Measurements from ENCODE around the gene CNGB1.

CNGB1 gene

GRCh38 chr16:57892447-57893096 is 78.4 kb downstream of the CNGB1 start:
- H3K9ac ChIP-seq (ENCODE audit: low read length) = no peak overlapping the region
- no peaks in the 10 kb centered on the region for H3K36me3 ChIP-seq (ENCODE audit: control insufficient read depth, insufficient read depth, low read length)
- no peaks in the 10 kb centered on the region for H3K9me3 ChIP-seq (ENCODE audit: control insufficient read depth, insufficient read depth, low read depth, low read length)
- no peaks in the 10 kb centered on the region for H3K27me3 ChIP-seq (ENCODE audit: control insufficient read depth, insufficient read depth, low read length)
- H3K4me3 ChIP-seq (ENCODE audit: low read depth, low read length) = no peak overlapping the region
- no peaks in the 10 kb centered on the region; the same call in 1 of the 2 replicates for H3K4me1 ChIP-seq (ENCODE audit: control insufficient read depth, insufficient read depth, low read length)
- no peak overlapping the region for H3K27ac ChIP-seq (ENCODE audit: low read depth, low read length)

DNA sequence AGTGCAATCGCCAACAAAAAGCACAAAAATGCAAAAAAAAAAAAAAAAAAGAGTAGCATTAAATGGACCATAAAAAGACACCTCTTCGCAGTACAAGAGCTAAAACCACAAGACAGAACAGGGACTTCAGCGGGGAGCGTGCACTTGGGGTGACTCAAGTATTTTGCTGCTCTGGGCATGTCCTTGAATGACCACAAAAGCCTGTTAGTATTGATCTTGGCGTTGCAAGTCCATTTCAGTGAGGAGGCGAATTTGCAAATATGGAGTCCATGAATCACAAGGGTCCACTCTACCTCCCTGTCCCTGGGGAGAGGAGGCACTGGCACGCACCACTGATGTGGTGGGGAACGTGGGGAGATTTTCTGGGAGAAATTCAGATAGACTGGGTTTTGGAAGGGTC is 78.9 kb downstream of the CNGB1 start:
- Histone ChIP-seq H3K4me1 (ENCODE audit: control insufficient read depth, insufficient read depth, low read length) (no peaks in the 10 kb centered on the region; the same call in 1 of the 2 replicates), H3K4me3 (ENCODE audit: low read depth, low read length) (no peak overlapping the region), H3K9ac (ENCODE audit: low read length) (no peak overlapping the region), H3K27ac (ENCODE audit: low read depth, low read length) (no peak overlapping the region), H3K27me3 (ENCODE audit: control insufficient read depth, insufficient read depth, low read length) (no peaks in the 10 kb centered on the region), H3K36me3 (ENCODE audit: control insufficient read depth, insufficient read depth, low read length) (no peaks in the 10 kb centered on the region), H3K9me3 (ENCODE audit: control insufficient read depth, insufficient read depth, low read depth, low read length) (no peaks in the 10 kb centered on the region)

DNA sequence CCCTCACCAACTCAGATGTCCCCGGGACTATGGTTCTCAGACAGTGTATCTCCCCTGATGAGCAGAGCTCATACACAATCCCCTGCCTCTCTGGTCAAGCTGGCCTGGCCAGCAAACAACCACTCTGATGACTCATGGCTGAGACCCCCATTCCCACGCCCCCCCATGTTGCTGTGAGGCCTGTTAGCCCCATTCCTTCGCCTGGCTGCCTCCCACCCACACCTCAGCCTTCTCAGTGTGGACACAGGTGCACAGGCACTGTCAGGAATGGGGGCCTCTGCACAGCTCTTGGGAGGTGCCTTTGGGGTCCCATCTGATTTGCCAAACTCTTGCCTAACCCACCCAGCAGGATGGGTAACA is 80.2 kb downstream of the CNGB1 start:
- Histone ChIP-seq H3K9me3 (ENCODE audit: control insufficient read depth, insufficient read depth, low read depth, low read length) (no peaks in the 10 kb centered on the region), H3K4me3 (ENCODE audit: low read depth, low read length) (no peak overlapping the region), H3K36me3 (ENCODE audit: control insufficient read depth, insufficient read depth, low read length) (no peaks in the 10 kb centered on the region), H3K4me1 (ENCODE audit: control insufficient read depth, insufficient read depth, low read length) (no peaks in the 10 kb centered on the region; the same call in 1 of the 2 replicates), H3K27me3 (ENCODE audit: control insufficient read depth, insufficient read depth, low read length) (no peaks in the 10 kb centered on the region), H3K27ac (ENCODE audit: low read depth, low read length) (no peak overlapping the region), H3K9ac (ENCODE audit: low read length) (no peak overlapping the region)

- Histone ChIP-seq H3K4me1 (ENCODE audit: control insufficient read depth, insufficient read depth, low read length) (no peaks in the 10 kb centered on the region; the same call in 1 of the 2 replicates), H3K27me3 (ENCODE audit: control insufficient read depth, insufficient read depth, low read length) (no peaks in the 10 kb centered on the region), H3K4me3 (ENCODE audit: low read depth, low read length) (no peak overlapping the region), H3K9ac (ENCODE audit: low read length) (no peak overlapping the region), H3K36me3 (ENCODE audit: control insufficient read depth, insufficient read depth, low read length) (no peaks in the 10 kb centered on the region), H3K9me3 (ENCODE audit: control insufficient read depth, insufficient read depth, low read depth, low read length) (no peaks in the 10 kb centered on the region), H3K27ac (ENCODE audit: low read depth, low read length) (no peak overlapping the region)
Observed at GRCh38 chr16:57889960-57890751, 80.8 kb downstream of the CNGB1 start.

GRCh38 chr16:57889522-57889921 is 81.4 kb downstream of the CNGB1 start:
- Histone ChIP-seq H3K27me3 (ENCODE audit: control insufficient read depth, insufficient read depth, low read length) (no peaks in the 10 kb centered on the region), H3K9me3 (ENCODE audit: control insufficient read depth, insufficient read depth, low read depth, low read length) (no peaks in the 10 kb centered on the region), H3K9ac (ENCODE audit: low read length) (no peak overlapping the region), H3K4me1 (ENCODE audit: control insufficient read depth, insufficient read depth, low read length) (peaks cover 4% of the 10 kb centered on the region), H3K36me3 (ENCODE audit: control insufficient read depth, insufficient read depth, low read length) (no peaks in the 10 kb centered on the region), H3K4me3 (ENCODE audit: low read depth, low read length) (no peak overlapping the region), H3K27ac (ENCODE audit: low read depth, low read length) (no peak overlapping the region)

DNA sequence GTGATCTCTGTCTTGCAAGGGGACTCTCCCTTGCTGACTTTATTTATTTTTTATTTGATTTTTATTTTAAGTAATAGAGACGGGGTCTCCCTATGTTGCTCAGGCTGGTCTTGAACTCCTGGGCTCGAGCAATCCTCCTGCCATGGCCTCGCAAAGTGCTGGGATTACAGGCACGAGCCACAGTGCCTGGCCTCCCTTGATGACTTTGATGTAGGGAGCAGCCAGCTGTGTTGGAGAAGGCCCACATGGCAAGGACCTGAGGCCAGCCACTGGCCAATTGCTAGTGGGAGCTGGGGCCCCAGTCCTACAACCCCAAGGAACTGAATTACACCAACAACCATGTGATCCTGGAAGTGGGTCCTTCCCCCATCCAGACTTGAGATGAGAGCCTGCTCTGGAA is 81.8 kb downstream of the CNGB1 start:
- no peaks in the 10 kb centered on the region for H3K9me3 ChIP-seq (ENCODE audit: control insufficient read depth, insufficient read depth, low read depth, low read length)
- no peak overlapping the region for H3K27ac ChIP-seq (ENCODE audit: low read depth, low read length)
- peaks cover 8% of the 10 kb centered on the region for H3K4me1 ChIP-seq (ENCODE audit: control insufficient read depth, insufficient read depth, low read length)
- no peaks in the 10 kb centered on the region for H3K27me3 ChIP-seq (ENCODE audit: control insufficient read depth, insufficient read depth, low read length)
- H3K9ac ChIP-seq (ENCODE audit: low read length) = no peak overlapping the region
- no peak overlapping the region for H3K4me3 ChIP-seq (ENCODE audit: low read depth, low read length)
- no peaks in the 10 kb centered on the region for H3K36me3 ChIP-seq (ENCODE audit: control insufficient read depth, insufficient read depth, low read length)

- Histone ChIP-seq H3K4me3 (ENCODE audit: low read depth, low read length) (no peak overlapping the region), H3K27me3 (ENCODE audit: control insufficient read depth, insufficient read depth, low read length) (no peaks in the 10 kb centered on the region), H3K9me3 (ENCODE audit: control insufficient read depth, insufficient read depth, low read depth, low read length) (no peaks in the 10 kb centered on the region), H3K27ac (ENCODE audit: low read depth, low read length) (no peak overlapping the region), H3K9ac (ENCODE audit: low read length) (no peak overlapping the region), H3K36me3 (ENCODE audit: control insufficient read depth, insufficient read depth, low read length) (no peaks in the 10 kb centered on the region), H3K4me1 (ENCODE audit: control insufficient read depth, insufficient read depth, low read length) (peaks cover 8% of the 10 kb centered on the region)
Observed at GRCh38 chr16:57888128-57888527, 82.8 kb downstream of the CNGB1 start.

DNA sequence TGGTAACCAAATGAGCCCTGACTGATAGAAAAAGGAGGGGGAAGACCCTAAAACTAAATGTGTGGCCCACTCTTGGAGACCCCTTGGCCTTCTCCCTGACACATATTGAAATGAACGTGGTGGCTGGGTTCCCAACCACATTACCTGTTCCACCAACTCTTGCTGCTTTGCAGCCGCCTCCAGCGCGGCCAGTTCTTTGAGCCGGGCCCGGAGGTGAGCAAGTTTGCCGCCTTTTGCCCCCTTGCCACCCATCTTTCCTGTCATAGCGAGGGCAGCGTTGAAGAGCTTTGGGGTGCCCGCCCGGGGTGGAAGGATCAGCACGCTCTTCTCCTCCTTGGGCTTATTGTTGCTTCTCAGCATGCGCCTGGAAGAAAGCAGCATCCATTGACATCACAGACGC is 83.2 kb downstream of the CNGB1 start:
- Histone ChIP-seq H3K27ac (ENCODE audit: low read depth, low read length) (no peak overlapping the region), H3K27me3 (ENCODE audit: control insufficient read depth, insufficient read depth, low read length) (no peaks in the 10 kb centered on the region), H3K9ac (ENCODE audit: low read length) (no peak overlapping the region), H3K9me3 (ENCODE audit: control insufficient read depth, insufficient read depth, low read depth, low read length) (no peaks in the 10 kb centered on the region), H3K36me3 (ENCODE audit: control insufficient read depth, insufficient read depth, low read length) (no peaks in the 10 kb centered on the region), H3K4me3 (ENCODE audit: low read depth, low read length) (no peak overlapping the region), H3K4me1 (ENCODE audit: control insufficient read depth, insufficient read depth, low read length) (peaks cover 11% of the 10 kb centered on the region)

- Histone ChIP-seq H3K4me1 (ENCODE audit: control insufficient read depth, insufficient read depth, low read length) (peaks cover 11% of the 10 kb centered on the region), H3K4me3 (ENCODE audit: low read depth, low read length) (no peak overlapping the region), H3K36me3 (ENCODE audit: control insufficient read depth, insufficient read depth, low read length) (no peaks in the 10 kb centered on the region), H3K27me3 (ENCODE audit: control insufficient read depth, insufficient read depth, low read length) (no peaks in the 10 kb centered on the region), H3K9me3 (ENCODE audit: control insufficient read depth, insufficient read depth, low read depth, low read length) (no peaks in the 10 kb centered on the region), H3K27ac (ENCODE audit: low read depth, low read length) (no peak overlapping the region), H3K9ac (ENCODE audit: low read length) (no peak overlapping the region)
Observed at GRCh38 chr16:57886427-57886826, 84.5 kb downstream of the CNGB1 start.

GRCh38 chr16:57884655-57885133 is 86.2 kb downstream of the CNGB1 start:
- H3K27me3 ChIP-seq (ENCODE audit: control insufficient read depth, insufficient read depth, low read length) = no peaks in the 10 kb centered on the region
- H3K27ac ChIP-seq (ENCODE audit: low read depth, low read length) = no peak overlapping the region
- H3K4me3 ChIP-seq (ENCODE audit: low read depth, low read length) = no peak overlapping the region
- H3K9ac ChIP-seq (ENCODE audit: low read length) = no peak overlapping the region
- H3K9me3 ChIP-seq (ENCODE audit: control insufficient read depth, insufficient read depth, low read depth, low read length) = no peaks in the 10 kb centered on the region
- peaks cover 11% of the 10 kb centered on the region for H3K4me1 ChIP-seq (ENCODE audit: control insufficient read depth, insufficient read depth, low read length)
- H3K36me3 ChIP-seq (ENCODE audit: control insufficient read depth, insufficient read depth, low read length) = no peaks in the 10 kb centered on the region

DNA sequence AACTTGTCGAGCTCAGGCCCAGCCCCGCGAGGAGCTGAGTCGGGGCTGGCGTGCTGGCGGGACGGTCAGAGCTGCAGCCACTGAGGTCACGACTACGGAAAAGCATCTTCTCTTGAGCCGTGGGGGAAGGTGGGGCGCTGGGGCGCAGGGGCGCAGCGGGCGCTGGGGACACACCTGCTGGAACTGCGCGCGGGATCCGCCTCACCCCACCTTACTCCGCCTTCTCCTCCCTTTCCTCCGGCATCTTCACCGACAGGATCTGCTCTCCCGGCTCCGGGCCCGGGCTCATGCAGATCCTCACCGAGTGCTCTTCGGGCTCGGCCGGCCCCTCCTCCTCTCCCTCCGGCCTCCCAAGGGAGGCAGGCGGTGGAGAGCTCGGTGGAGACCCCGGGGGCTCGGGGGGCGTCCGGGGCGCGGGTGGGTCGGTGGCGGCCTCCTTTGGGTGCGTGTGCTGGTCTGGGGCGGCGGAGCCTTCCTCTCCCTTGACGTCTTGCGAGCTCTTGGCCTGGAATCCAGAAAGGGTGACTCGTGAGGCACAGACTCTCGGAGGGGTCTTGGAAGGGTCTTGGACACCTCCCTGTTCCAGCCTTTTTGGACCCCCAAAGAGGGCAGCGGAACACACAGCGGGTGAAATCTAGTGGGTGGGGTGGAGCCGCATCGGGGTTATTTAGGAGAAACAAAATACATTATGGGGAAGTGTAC is 86.8 kb downstream of the CNGB1 start:
- no peaks in the 10 kb centered on the region for H3K9me3 ChIP-seq (ENCODE audit: control insufficient read depth, insufficient read depth, low read depth, low read length)
- H3K27me3 ChIP-seq (ENCODE audit: control insufficient read depth, insufficient read depth, low read length) = no peaks in the 10 kb centered on the region
- peaks cover 11% of the 10 kb centered on the region for H3K4me1 ChIP-seq (ENCODE audit: control insufficient read depth, insufficient read depth, low read length)

More for the DNA sequence above, 86.8 kb downstream of the CNGB1 start:
- Histone ChIP-seq H3K4me3 (ENCODE audit: low read depth, low read length) (no peak overlapping the region), H3K36me3 (ENCODE audit: control insufficient read depth, insufficient read depth, low read length) (no peaks in the 10 kb centered on the region), H3K27ac (ENCODE audit: low read depth, low read length) (no peak overlapping the region), H3K9ac (ENCODE audit: low read length) (no peak overlapping the region)

All from HUES6 (cell line).